GM18502 (cell line): Measurements from ENCODE around the gene SNX10.
"Not testable (repeated sequence)": the region's sequence is repeated elsewhere in the genome, so short reads cannot be mapped to it uniquely, and the experiment has no call there.

Source experiments
- ATAC-seq: cut with Tn5 transposase; IDR thresholded peaks from one replicate; pipeline ENCODE4 v1.9.1; 2021; ENCODE audit warnings: mild to moderate bottlenecking; ENCODE audit not compliant: unreplicated experiment, poor library complexity

SNX10 gene, protein sequence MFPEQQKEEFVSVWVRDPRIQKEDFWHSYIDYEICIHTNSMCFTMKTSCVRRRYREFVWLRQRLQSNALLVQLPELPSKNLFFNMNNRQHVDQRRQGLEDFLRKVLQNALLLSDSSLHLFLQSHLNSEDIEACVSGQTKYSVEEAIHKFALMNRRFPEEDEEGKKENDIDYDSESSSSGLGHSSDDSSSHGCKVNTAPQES

DNA sequence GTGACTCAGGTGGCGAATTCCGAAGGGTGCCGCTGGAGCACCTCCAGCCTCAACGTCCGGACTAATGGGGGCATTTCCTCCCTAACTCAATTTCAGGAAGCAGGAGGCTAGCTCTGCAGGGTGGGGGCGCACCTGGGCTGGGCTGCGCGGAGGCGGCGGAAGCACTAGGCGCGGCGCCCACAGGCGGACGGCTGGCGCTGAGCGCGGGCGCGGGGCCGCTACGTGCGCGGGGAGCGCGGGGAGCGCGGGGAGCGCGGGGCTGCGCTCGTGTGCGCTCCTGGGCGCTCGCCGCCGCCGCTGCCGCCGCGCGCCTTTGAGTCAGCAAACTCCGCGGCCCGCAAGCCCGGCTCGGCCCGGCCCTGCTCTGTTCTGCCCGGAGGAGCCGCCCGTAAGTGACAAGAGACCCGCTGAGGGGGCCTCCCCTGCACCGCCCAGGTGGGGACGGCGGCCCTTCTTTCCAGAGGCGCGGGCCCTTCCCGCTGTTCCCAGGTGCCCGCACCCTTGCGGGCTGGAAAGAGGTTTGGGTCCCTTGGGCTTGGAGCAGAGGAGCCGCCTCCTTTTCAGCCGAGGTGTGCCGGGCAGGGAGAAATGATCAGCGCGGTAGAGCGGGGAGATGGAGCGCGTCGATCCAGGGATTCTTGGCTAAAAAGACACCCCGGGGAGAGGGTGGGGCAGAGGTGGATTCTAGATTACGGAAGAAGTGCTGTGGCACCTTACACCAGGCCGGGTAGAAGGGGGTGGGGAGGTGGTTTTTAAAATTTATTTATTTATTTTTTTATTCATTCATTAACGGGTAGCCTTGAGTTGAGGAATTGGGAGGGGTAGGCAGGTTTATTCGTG lies at the start of gene SNX10:
SNX10 (plus strand) TSS at position 164 of the 840 bp plus-strand sequence. CDS start 54,581 bp downstream, outside the sequence.
- ATAC-seq: peak; percentile 72

DNA sequence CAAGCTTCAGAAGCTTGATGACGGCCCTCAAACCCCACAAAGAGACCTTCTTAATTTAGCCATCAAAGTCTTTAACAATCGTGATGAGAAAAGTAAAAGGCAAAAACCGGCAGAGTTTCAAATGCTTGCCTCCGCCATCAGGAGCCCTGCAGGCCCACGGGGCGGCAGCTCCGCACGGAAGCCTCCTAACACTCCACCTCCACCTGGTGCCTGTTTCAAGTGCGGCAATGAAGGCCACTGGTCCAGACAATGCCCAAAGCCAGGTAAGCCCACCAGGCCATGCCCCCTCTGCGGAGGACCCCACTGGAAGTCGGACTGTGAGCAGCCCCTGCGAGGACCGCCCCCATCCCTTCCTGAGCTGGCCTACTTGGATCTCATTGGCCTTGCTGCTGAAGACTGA lies 46.5 kb upstream of the SNX10 start:
- no peak for ATAC-seq

DNA sequence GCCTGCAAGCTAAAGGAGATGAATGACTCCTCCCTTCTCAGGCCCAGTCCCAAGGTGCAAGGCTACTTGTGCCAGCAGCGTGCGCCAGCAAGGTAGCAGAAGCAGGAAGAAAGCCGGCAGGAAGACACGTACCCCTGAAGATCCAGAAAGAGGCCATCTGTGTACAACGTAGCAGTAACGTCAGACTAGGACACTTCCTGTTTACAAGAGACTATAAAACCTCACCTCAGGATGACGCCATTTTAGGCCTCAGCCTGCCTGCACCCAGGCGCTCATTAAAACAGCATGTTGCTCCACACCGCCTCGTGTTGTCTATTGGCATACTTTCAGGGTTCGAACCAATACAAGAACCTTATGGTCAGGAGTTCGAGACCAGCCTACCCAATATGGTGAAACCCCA lies 41.4 kb upstream of the SNX10 start:
- ATAC-seq: no peak

DNA sequence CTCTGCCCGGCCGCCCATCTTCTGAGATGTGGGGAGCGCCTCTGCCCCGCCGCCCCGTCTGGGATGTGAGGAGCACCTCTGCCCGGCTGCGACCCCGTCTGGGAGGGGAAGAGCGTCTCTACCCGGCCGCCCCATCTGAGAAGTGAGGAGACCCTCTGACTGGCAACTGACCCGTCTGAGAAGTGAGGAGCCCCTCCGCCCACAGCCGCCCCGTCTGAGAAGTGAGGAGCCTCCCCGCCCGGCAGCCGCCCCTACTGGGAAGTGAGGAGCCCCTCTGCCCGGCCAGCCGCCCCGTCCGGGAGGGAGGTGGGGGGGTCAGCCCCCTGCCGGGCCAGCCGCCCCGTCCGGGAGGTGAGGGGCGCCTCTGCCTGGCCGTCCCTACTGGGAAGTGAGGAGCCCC lies 29.8 kb upstream of the SNX10 start:
- ATAC-seq: not testable (repeated sequence)

DNA sequence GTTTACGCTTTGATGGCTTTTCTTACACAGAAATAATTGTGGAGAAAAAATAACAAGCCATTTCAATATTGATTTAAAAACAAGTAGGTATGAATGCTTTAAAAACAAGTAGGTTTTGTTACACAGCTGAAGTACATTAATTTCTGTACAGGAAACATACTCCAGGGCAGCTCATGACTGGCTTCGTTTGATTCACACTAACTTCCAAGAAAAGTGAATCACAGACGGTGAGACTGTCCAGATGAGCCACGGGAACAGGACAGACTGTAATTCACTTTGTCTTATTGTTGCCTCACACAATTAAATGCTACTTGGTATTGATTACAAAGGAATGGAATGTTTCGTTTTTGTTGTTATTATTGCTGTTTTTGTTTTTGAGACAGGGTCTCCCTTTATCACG lies 26.6 kb upstream of the SNX10 start:
- no peak for ATAC-seq

DNA sequence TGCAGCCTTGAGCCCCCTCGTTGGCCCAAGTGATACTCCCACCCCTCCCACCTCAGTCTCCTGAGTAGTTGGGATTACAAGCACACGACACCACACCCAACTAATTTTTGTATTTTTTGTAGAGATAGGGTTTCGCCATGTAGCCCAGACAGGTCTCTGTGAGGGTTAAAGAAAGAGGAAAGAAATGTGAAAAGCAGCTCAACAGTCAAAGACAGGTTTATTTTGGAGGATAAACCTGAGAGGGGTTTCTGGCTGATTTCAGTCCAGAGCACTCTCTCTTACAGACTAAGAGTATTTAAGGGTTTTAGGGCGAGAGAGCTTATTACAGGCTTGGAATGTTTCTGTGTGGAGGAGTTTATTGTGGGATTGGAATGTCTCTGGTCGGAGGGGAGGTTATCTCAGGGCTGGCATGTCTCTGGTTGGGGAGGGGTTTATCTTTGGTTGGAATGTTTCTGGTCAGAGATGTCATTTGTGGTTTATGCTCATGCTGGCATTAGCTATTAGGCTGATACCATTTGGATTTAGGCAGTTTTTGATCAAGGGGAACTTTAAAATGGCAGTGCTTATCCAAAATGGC lies 26.1 kb upstream of the SNX10 start:
- ATAC-seq: no peak

DNA sequence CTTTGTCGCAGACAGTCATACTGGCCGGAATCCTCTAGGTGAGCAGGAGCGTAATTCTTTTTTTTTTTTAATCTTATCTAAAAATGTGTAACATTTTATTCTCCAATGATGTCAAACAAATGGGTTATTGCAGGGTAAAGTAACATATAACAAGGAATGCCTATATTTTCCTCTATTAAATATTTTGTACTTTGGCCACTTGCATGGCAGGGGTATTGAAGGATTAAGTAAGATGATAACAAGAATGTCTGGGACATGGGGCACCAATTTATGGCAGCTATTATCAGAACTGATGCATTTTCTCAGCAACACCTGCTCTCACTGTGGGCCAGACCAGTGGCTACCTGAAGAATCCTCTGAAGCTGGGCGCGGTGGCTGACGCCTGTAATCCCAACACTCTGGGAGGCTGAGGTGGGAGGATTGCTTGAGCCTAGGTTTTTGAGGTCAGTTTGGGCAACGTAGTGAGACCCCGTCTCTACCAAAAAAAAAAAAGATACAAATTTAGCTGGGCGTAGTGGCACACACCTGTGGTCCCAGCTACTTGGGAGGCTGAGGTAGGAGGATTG lies 24.0 kb upstream of the SNX10 start:
- no peak for ATAC-seq

DNA sequence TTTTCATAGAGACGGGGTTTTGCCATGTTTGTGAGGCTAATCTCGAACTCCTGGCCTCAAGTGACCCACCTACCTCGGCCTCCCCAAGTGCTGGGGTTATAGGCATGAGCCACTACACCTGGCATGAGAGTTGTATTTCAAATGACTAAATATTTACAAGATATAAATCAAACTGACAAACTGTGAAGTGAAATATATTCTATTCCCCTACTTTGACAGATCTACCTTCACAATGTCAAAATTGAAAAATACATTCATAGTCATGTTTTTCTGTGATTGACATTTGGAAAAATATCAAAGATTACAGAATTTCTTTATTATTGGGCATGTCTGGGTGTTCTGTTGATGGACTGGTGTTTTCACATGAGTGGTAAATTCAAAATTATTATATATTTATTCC lies 16.4 kb upstream of the SNX10 start:
- no peak for ATAC-seq

DNA sequence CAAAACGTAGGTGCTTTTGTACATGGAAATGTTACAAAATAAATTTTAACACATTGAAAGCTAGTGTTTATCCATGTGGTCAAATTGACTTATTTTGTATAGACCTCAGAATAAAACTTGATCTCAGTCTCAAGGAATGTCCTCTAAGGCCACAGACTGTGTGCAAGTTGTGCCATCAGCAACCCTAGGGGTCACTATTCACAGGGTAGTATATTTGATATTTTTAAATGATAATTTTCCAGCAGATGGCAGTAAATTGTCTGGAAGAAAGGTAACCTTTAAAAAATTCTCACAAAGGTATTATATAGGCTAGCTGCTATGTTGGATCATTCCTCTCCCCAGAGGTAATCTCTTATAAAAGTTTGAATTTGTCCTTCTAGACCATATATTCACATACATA lies 12.9 kb upstream of the SNX10 start:
- ATAC-seq: no peak

DNA sequence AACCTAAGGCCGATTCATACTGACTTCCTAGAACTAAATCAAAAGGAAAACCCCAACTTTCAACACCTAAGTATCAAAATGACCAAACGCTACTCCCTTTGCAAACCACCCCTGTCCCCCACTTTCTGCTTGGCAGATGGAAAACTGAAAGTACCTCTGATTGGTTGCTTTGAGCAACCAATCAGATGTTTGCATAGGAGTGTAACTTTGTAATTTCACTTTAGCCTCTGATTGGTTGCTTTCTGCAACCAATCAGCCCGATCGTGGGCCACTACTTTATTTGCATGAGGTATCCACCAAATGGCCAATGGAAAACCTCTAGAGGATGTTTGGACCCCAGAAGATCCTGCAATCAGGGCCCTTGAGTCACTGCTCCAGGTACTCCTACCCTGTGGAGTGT lies 12.3 kb upstream of the SNX10 start:
- peak; percentile 65 for ATAC-seq

DNA sequence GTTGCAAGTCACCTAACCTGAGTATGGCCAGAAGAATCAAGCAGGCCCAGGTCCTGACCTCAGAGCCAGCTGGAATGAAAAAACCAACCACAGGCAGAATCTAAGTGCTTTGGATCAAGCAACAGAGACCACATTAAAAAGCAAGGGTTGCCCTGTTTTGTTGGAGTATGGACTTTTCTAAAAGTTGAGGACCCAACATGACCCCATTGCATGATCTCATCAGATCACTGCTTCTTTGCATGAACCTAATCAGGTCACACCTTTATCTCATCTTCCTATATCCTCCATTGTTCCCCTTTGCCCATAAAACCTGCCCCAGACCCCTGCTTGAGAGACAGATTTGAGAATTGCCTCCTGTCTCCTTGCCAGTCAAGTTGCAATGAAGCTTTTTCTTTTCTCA lies 11.6 kb upstream of the SNX10 start:
- ATAC-seq: no peak

DNA sequence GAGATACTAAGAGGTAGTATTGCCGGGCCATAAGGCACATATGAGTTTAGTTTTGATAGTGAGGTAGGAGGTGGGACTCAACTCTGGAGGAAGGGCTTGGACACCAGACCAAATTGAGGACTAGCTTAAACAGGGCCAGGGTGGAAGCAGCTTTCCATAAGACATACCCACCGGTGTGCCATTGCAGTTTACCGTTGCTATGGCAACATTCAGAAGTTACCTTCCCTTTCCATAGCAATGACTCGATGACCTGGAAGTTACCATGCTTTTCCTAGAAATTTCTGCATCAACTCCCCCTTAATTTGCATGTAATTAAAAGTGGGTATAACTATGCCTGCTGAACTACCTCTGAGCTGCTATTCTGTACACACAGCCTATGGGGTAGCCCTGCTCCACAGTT lies 10.9 kb upstream of the SNX10 start:
- no peak for ATAC-seq

DNA sequence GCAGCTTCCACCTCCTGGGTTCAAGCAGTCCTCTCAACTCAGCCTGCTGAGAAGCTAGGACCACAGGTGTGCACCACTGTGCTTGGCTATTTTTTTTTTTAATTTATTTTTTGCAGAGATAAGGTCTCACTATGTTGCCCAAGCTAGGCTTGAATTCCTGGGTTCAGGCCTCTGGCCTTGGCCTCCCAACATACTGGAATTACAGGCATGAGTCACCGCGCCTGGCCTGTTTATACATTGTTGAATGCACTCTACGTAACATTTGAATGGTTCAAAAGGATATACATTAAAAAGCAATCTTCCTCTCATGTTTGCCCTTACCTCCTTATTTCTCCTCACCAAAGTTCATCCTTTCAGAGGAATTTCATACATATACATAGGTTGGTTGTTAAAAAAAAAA lies 7.2 kb upstream of the SNX10 start:
- ATAC-seq: no peak

DNA sequence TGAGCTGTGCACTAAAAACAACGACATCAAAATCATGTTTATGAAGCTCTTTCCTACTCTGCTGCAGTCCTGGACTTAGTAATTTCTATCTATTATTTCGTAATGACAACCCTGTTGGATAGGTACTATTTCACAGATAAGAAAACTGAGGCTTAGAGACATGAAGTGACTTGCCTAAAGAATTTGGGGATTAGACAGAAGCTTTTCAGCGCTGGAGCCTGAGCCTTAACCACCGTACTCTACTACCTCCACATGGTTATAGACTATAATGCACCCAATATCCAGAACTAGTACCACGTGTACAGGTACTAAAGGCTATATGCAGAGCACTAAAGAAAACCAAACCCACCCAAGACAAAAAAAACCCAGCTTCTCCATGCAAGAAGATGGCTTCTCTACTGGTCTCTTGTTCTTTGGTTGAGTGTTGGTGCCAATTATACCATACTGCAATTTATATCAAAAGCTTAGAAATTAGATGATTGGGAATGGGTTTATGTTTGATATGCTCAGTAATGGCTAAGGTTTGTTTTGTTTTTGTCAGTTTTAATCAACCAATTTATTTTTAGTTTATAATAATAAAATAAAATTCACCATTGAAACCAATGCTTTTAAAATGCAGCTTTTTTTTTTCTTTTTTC lies 6.5 kb upstream of the SNX10 start:
- no peak for ATAC-seq

DNA sequence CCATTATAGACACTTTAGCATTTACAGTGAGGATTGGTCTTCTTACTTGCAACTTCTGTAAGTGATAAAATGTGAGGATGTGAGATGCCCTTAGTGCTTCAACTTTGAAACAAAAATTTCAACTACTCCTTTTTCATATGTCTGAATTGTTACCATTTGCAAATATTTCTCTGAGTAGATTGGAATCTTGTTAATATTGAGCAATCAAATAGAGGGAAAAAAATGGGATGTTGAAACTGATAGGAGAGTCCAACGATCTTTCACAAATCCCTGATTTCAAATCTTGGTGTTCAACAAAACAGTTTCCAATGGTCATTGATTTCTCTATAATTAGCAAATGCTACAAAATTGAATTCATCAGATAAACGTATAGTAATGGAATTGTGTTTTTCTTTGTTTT lies 5.5 kb upstream of the SNX10 start:
- no peak for ATAC-seq

DNA sequence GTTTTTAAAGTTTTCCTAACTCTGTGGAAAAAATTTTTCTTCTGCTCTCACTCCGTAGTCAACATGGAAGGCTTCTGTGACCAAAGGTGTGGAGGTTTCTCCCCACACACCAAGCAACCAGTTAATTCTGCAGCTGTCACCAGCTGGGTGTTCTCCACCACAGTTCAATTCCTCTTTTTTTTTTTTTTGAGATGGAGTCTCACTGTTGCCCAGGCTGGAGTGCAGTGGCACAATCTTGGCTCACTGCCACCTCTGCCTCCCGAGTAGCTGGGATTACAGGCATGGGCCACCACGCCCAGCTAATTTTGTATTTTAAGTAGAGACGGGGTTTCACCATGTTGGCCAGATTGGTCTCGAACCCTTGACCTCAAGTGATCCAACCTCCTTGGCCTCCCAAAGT lies 3.5 kb upstream of the SNX10 start:
- not testable (repeated sequence) for ATAC-seq

DNA sequence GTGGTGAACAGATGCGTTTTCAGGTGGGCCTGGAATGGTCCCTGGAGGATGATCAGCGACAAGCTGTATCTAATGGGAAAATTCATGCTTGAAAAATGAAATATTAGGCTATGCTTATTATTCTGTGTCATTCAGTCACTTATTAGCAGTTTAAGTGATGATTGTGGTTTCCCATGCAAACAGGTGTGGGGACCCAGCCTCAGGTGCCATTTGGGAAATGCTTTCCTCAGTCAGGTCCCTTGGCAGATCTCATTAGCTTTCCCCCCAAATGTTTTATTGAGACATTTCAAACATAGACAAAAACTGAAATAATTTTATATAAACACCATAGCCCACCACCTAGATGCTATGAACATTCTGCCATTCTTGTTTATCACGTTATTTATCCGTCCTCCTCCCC lies 411 bp upstream of the SNX10 start:
- no peak for ATAC-seq

DNA sequence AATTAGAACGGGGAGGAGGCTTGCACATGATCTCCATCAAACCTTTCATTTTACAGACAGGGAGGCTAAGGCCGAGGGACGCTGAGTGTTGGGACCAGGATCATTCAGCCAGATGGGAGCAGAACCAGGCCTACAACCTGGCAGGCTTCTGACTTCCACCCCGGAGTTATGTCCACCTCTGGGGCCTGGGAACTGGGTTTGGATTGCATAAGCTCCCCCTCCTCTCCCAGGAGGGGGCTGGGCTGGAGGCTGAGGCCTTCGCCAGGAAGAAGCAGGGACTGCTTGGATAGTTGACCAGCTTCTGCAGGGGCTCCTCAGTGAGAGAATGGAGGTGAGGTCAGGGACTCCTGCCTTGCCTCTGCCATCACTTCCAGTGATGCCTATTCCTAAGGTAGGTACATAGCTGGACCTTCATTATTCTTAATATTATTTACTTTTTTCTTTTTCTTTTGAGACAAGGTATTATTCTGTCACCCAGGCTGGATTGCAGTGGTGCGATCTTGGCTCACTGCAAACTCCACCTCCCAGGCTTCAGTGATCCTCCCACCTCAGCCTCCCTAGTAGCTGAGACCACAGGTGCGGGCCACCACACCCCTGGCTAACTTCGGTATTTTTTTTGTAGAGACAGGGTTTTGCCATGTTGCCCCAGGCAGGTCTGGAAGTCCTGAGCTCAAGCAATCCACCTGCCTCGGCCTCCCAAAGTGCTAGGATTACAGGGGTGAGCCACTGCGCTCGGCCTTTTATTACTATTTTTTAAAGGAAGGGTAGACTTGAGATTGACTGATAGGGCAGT lies 1.3 kb downstream of the SNX10 start:
- no peak for ATAC-seq

DNA sequence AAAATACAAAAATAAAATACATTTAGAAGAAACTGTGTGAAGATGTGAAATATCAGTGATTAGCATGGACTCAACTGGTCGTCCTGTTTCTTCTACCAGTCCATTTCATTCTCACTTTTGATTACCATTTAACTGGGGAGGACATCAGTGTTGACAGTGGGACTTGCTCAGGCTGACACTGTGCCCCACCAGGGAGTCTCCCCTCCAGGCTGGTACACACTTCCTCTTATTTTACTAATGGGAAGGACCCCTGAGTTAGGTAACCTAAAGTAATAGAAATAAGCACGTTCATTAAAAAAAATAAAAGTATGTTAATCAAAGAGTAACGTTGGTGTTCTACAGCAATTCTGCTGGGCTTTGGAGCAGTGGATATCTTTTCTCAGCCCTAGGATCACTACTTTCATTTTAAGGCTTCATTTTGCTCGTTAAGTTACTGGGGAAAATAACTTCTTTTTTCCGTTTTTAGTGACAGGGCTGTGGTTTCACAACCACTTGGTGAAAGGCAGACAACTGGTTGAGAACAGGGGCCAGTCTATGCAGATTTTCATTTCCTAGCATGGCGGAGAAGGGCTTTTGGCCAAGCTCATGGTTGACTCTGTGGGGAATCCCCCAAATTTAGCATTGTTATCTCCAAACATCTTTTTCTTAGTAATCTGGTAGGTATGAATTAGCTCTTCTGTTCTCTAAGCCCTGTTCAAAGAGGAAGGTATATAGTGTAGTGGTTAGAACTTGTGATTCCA lies 2.1 kb downstream of the SNX10 start:
- ATAC-seq: peak; percentile 81
